Activated naive CD8-positive, alpha-beta T cell treated with anti-CD3 and anti-CD28 coated beads, Interleukin-2, amount 50 U/mL, for 24 hours (primary cell): Measurements from ENCODE around the gene CPNE5.
"Not testable (repeated sequence)": the region's sequence is repeated elsewhere in the genome, so short reads cannot be mapped to it uniquely, and the experiment has no call there.

ENCODE experiments used
- ATAC-seq: fragments of 150-1000 bp; cut with Tn5 transposase; one replicate; pipeline ENCODE4 v1.10.0; 2021
- DNase-seq: peaks from one replicate; pipeline ENCODE4 v3.0.0; 2021
- H3K27ac Mint-ChIP-seq: one replicate; pipeline ENCODE4 v1.8.0; 2021; ENCODE audit warnings: mild to moderate bottlenecking, mixed read lengths
- H3K27me3 Mint-ChIP-seq: one replicate; pipeline ENCODE4 v1.8.0; 2021; ENCODE audit warnings: mixed read lengths
- H3K36me3 Mint-ChIP-seq: one replicate; pipeline ENCODE4 v1.8.0; 2021; ENCODE audit warnings: low read depth, mixed read lengths
- H3K4me1 Mint-ChIP-seq: one replicate; pipeline ENCODE4 v1.8.0; 2021; ENCODE audit warnings: mixed read lengths
- H3K4me3 Mint-ChIP-seq: one replicate; pipeline ENCODE4 v1.8.0; 2021; ENCODE audit warnings: mild to moderate bottlenecking, moderate library complexity, mixed read lengths
- H3K9me3 Mint-ChIP-seq: one replicate; pipeline ENCODE4 v1.8.0; 2021; ENCODE audit warnings: mixed read lengths

The CPNE5 gene

DNA sequence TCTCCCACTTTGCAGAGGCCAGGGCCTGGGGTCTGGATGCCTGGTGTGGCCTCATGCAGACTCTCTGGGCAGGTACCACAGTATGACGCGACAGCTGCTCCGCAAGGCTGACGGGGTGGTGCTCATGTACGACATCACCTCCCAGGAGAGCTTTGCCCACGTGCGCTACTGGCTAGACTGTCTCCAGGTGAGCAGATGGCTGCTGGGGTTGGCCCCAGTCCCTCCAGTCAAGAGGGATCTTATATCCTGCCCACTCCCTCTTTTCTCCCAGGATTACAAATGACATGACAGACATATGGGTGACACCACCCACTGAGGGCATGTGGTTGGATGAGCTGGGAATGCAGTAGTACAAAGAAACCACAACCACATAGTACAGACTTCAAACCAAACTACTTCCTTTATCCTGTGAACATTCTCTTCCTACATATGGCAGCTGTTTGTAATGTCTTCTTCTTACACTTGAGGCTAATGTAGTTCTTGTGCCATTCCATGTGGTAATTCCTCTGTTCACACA, 111.7 kb downstream of the CPNE5 start:
- no peak overlapping the region for H3K4me3 Mint-ChIP-seq
- no peak overlapping the region for H3K27ac Mint-ChIP-seq
- H3K36me3 Mint-ChIP-seq: no peaks in the 10 kb centered on the region
- no peaks in the 10 kb centered on the region for H3K27me3 Mint-ChIP-seq
- ATAC-seq: peak; percentile 23
- peaks cover 31% of the 10 kb centered on the region for H3K4me1 Mint-ChIP-seq
- DNase-seq: no peak
- no peaks in the 10 kb centered on the region for H3K9me3 Mint-ChIP-seq

DNA sequence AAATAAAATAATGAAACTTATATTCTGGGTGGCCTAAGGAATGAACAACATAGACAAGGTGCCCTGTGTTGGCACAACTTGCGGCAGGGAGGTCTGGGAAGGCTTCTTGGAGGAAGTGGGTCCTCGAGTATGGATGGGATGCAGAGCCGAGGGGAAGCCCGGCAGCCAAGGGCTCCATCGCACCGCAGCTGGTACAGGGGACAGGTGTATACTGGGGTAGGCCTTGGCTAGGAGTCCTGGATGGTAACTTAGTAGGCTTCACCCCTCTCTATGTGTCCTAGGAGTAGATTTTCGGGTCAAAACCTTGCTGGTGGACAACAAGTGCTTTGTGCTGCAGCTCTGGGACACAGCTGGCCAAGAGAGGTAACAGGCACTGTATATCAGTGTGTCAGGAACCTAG, 113.7 kb downstream of the CPNE5 start:
- no peaks in the 10 kb centered on the region for H3K27me3 Mint-ChIP-seq
- H3K9me3 Mint-ChIP-seq: no peaks in the 10 kb centered on the region
- no peak overlapping the region for H3K4me3 Mint-ChIP-seq
- DNase-seq: no peak
- peak overlapping the region; percentile 40 for H3K27ac Mint-ChIP-seq
- no peaks in the 10 kb centered on the region for H3K36me3 Mint-ChIP-seq
- ATAC-seq: no peak
- peaks cover 31% of the 10 kb centered on the region for H3K4me1 Mint-ChIP-seq

DNA sequence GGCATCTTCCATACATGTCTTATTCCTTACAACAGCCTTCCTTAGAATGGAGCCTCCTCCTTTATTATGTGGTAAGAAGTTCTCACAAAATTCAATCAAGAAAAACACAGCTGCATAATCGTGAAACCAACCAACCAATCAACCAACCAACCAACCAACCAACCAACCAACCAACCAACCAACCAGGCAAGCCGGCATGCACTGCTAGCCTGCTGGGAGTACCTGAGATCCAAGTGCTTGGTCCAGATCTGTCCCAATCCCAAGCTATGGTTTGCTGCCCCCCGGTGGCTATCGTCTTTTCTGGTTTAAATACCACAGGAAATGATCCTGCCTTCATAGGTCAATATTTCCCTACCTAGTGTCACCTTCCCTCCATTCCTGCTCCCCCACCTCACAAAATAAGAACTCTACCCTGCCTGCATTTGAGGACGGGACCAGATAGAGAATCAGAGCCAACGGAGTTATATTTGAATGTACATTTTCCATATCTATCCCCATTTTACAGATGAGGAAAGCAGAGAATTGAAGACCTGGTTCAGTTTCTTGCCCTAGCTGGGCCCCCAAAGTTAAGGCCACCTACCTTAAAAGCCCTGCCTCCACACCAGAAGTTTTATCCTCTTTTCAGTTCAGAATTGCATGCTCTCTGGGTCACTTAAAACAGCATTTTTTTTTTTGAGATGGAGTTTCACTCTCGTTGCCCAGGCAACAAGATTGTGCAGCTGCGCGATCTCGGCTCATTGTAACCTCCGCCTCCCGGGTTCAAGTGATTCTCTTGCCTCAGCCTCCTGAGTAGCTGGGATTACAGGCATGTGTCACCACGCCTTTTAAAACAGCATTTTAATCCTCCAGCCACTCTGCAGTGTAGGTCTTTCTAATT, 114.5 kb downstream of the CPNE5 start:
- ATAC-seq (peak; percentile 37), DNase-seq (peak; percentile 73)
- Mint-ChIP-seq H3K9me3 (no peaks in the 10 kb centered on the region), H3K27ac (no peak overlapping the region), H3K36me3 (no peaks in the 10 kb centered on the region), H3K4me3 (no peak overlapping the region), H3K27me3 (no peaks in the 10 kb centered on the region), H3K4me1 (peaks cover 31% of the 10 kb centered on the region)

DNA sequence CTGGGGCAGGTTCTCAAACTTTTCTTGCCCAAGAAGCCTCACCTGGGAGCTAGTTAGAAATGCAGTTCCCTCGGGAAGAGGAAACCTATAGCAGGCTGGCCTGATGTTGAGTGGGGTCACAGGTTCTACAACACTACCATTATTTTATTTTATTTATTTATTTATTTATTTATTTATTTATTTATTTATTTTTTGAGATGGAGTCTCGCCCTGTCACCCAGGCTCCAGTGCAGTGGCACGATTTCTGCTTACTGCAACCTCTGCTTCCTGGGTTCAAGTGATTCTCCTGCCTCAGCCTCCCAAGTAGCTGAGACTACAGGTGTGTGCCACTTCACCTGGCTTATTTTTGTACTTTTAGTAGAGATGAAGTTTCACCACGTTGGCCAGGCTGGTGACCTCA, 115.3 kb downstream of the CPNE5 start:
- not testable (repeated sequence) for H3K9me3 Mint-ChIP-seq, ATAC-seq, H3K4me3 Mint-ChIP-seq, H3K27ac Mint-ChIP-seq, DNase-seq, H3K27me3 Mint-ChIP-seq, H3K36me3 Mint-ChIP-seq
- H3K4me1 Mint-ChIP-seq: peaks cover 31% of the 10 kb centered on the region

DNA sequence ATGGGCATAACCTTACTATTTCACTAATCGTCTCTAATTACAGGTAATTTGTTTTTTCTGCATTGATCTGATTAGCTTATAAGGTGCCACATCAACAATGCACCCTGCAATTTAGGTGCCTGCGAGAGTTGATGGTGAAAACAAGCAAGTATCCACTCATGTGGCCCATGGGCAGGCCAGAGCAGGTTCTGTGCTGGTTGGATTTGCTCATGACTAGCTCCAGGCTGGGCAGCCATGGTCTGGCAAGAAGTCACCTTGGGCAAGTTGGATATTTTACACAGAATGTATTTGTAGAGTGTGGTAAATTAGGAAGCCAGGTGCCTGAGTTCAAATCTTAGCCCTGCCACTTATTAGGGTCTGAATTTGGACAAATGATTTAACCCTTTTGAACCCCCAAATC, 116.4 kb downstream of the CPNE5 start:
- H3K27me3 Mint-ChIP-seq: no peaks in the 10 kb centered on the region
- H3K27ac Mint-ChIP-seq: no peak overlapping the region
- H3K4me1 Mint-ChIP-seq: peaks cover 25% of the 10 kb centered on the region
- no peak overlapping the region for H3K4me3 Mint-ChIP-seq
- ATAC-seq (no peak), DNase-seq (no peak)
- H3K36me3 Mint-ChIP-seq: no peaks in the 10 kb centered on the region
- H3K9me3 Mint-ChIP-seq: no peaks in the 10 kb centered on the region

DNA sequence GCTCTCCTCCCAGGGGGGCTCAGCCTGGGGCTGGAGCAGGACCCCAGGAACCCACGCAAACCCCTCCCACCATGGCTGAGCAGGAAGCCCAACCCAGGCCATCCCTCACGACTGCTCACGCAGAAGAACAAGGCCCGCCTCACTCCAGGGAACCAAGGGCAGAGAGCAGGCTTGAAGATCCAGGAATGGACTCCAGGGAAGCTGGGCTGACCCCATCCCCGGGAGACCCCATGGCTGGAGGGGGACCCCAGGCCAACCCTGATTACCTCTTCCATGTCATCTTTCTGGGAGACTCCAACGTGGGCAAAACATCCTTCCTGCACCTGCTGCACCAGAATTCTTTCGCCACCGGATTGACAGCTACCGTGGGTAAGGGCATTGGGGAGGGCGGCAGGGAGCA, 116.9 kb downstream of the CPNE5 start:
- Mint-ChIP-seq H3K9me3 (no peaks in the 10 kb centered on the region), H3K27me3 (no peaks in the 10 kb centered on the region), H3K36me3 (no peaks in the 10 kb centered on the region), H3K4me3 (no peak overlapping the region), H3K27ac (no peak overlapping the region), H3K4me1 (peaks cover 20% of the 10 kb centered on the region)
- DNase-seq (no peak), ATAC-seq (no peak)

DNA sequence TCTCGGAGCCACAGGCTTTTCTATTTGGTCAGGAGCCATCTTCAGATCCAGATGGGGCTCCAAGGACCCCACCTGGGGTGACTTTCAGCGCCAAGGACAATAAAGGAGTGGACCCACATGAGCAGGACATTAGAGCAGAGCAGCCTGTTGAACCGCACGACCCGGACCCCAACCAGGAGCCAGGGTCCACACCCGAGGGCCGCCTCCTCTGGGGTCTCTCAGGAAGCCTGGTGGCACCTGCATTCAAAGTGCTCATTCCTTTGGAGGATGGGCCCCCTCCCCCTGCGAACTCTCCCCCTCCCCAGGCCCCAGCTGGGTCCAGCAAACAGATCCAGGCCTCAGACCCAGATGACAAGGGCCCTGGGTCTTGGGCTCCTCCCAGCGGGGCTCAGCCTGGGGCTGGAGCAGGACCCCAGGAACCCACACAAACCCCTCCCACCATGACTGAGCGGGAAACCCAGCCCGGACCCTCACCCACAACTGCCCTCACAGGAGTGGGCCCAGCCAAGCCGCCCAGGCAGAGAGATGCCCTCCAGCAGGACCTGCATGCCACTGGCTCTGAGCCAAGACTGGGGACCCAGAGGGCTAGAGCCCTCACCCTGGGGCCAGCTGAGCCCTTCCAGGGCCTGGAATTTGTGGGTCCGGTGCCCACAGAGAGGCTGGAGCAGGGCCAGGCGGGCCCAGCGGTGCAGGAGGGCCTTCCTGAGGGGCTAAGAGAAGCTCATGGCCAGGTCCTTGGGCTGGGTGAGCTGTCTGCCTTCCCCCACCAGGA, 117.7 kb downstream of the CPNE5 start:
- ATAC-seq: no peak

DNA sequence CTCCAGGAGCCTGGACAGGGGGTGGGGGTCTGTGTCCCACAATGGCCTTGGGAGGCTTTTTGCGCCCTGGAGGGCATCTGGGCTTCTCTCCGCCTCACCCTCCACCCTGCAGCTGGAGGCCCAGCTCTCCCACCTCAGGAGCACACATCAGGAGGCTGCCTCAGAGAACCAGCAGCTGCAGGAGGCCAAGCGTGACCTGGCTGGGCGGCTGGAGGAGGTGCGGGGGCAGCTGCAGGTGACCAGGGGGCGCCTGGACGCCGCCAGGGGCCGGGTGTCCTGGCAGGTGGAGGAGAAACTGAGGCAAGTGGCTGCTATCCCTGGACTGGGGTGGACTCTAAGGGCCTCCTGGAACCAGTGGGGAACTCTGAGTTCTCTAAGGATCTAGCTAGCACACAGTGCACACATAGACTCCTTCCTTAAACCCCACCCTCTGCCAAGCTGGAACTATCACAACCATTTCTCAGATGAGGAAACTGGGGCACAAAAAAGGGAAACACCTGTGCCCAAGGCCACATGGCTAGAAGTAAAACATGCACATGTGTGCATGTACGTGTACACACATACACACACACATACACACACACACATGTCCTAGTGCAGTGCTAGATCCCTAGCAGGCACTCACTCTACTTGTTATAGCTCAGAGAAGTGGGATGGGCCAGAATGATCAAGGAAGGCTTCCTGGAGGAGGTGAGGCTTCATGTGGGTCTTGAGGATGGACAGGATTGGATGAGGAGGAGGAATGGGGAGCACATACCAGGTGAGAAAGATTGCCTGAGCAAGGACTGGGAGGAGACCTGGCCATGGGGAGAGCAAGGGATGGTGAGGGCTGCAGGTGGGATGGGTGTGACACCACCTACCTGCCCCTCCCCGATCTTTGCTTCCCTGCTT, 118.7 kb downstream of the CPNE5 start:
- peaks cover 10% of the 10 kb centered on the region for H3K4me1 Mint-ChIP-seq
- no peak overlapping the region for H3K4me3 Mint-ChIP-seq
- no peaks in the 10 kb centered on the region for H3K36me3 Mint-ChIP-seq
- ATAC-seq (no peak), DNase-seq (no peak)
- H3K9me3 Mint-ChIP-seq: no peaks in the 10 kb centered on the region
- no peak overlapping the region for H3K27ac Mint-ChIP-seq
- no peaks in the 10 kb centered on the region for H3K27me3 Mint-ChIP-seq

More for the DNA sequence above, 117.7 kb downstream of the CPNE5 start:
- Mint-ChIP-seq H3K36me3 (no peaks in the 10 kb centered on the region), H3K27me3 (no peaks in the 10 kb centered on the region), H3K4me1 (peaks cover 16% of the 10 kb centered on the region), H3K4me3 (no peak overlapping the region), H3K27ac (no peak overlapping the region), H3K9me3 (no peaks in the 10 kb centered on the region)
- no peak for DNase-seq

DNA sequence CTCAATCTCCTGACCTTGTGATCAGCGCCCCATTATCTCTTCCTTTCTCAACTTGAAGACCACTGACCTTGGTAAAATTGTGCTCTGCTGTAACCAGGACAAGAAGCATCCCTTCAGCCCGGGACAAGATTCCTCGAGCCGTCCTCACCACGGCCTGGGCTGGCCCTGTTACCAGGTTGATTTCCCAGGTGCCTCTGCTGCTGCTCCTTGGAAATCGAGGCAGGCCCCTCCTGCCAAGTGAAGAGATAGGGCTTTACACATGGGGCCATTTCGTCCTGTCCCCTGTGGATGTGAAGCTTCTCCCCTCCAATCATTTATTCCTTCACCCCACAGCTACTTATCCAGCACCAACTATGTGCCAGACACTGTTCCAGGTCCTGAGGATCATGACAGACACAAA, 120.1 kb downstream of the CPNE5 start:
- no peaks in the 10 kb centered on the region for H3K27me3 Mint-ChIP-seq
- no peak for ATAC-seq

DNA sequence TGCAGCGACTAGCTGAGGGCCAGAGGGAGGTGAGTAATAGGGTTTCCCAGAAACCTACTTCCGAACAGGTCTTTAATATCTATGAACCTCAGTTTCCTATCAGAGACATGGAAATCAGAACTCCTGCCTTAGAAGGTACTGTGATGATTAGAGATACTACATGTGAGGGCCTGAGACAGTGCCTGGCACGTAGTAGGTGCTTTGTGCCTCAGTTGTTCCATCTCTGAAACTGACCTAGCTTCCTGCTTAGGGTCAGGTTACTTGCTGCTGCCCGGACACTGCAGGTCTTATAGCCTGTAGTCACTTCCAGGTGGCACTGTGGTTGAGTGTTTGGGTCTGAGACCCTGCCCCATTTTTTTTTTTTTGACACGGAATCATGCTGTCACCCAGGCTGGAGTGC, 120.7 kb downstream of the CPNE5 start:
- DNase-seq (no peak), ATAC-seq (no peak)
- no peaks in the 10 kb centered on the region for H3K36me3 Mint-ChIP-seq
- no peak overlapping the region for H3K27ac Mint-ChIP-seq
- no peaks in the 10 kb centered on the region for H3K27me3 Mint-ChIP-seq
- no peak overlapping the region for H3K4me3 Mint-ChIP-seq
- no peaks in the 10 kb centered on the region for H3K4me1 Mint-ChIP-seq
- H3K9me3 Mint-ChIP-seq: no peaks in the 10 kb centered on the region

More for the DNA sequence above, 120.1 kb downstream of the CPNE5 start:
- H3K4me1 Mint-ChIP-seq: no peaks in the 10 kb centered on the region
- DNase-seq: no peak
- H3K9me3 Mint-ChIP-seq: no peaks in the 10 kb centered on the region
- no peak overlapping the region for H3K4me3 Mint-ChIP-seq
- no peaks in the 10 kb centered on the region for H3K36me3 Mint-ChIP-seq
- no peak overlapping the region for H3K27ac Mint-ChIP-seq

DNA sequence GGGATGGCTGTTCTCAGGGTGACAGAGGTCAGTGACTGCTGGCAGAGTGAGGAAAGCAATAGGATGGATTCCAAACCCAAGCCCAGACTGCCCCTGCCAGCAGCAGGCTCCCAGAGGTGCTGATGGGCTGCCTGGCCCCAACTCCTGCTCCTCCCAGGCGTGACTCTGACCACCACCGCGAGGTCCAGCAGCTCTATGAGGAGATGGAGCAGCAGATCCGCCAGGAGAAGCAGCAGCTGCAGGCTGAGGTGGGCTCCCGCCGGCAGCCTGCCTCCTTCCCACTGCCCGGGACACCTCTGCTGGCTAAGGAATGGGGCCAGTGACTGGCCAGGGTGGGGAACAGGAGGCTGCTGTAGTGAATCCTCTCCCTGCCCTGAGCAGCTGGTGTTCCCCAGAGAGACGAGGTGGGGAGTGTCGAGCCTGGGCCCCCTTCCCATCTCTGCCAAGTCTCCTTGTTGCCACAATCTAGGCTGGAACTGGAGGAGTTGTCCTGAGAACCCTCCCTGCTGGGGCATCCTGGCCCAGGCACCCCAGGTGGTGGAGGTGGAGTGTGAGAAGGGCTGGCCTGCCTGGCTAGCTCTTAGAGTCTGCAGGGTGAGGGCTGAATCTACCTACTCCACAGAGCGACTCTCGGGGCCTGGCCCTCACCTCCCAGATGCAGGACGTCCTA, 121.2 kb downstream of the CPNE5 start:
- no peaks in the 10 kb centered on the region for H3K27me3 Mint-ChIP-seq
- H3K9me3 Mint-ChIP-seq: no peaks in the 10 kb centered on the region
- H3K36me3 Mint-ChIP-seq: no peaks in the 10 kb centered on the region
- no peak overlapping the region for H3K4me3 Mint-ChIP-seq
- no peak for ATAC-seq
- H3K4me1 Mint-ChIP-seq: no peaks in the 10 kb centered on the region
- no peak for DNase-seq
- H3K27ac Mint-ChIP-seq: no peak overlapping the region

DNA sequence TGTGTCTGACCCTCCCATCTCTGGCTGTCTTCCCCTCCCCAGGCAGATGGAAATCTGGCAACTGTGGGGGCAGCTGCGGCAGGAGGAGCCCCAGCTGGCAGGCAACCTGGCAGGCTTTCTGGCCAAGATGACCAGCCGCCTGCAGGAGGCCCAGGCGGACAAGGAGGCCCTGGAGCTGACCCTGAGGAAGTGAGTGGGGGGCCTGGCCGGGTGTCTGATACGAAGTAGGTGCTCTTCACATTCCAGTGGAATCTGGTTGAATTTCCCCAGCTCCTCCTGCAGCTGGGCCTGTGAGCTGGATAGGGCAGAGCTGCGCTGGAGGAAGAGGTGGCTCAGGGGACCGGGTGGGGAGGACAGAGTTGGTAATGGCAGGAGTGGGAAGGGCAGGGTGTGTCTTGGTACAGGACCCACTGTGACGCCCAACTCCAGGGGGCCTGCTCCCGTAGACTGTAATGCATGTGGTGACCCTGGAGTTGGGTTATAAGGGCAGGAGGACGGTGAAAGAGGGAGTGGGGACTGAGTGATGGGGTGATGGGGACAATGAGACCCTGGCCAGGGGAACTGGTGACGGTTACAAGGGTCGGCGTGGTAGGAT, 121.9 kb downstream of the CPNE5 start:
- DNase-seq (no peak), ATAC-seq (no peak)
- H3K36me3 Mint-ChIP-seq: no peaks in the 10 kb centered on the region
- no peaks in the 10 kb centered on the region for H3K27me3 Mint-ChIP-seq
- no peaks in the 10 kb centered on the region for H3K9me3 Mint-ChIP-seq
- no peak overlapping the region for H3K27ac Mint-ChIP-seq
- H3K4me1 Mint-ChIP-seq: no peaks in the 10 kb centered on the region
- no peak overlapping the region for H3K4me3 Mint-ChIP-seq

DNA sequence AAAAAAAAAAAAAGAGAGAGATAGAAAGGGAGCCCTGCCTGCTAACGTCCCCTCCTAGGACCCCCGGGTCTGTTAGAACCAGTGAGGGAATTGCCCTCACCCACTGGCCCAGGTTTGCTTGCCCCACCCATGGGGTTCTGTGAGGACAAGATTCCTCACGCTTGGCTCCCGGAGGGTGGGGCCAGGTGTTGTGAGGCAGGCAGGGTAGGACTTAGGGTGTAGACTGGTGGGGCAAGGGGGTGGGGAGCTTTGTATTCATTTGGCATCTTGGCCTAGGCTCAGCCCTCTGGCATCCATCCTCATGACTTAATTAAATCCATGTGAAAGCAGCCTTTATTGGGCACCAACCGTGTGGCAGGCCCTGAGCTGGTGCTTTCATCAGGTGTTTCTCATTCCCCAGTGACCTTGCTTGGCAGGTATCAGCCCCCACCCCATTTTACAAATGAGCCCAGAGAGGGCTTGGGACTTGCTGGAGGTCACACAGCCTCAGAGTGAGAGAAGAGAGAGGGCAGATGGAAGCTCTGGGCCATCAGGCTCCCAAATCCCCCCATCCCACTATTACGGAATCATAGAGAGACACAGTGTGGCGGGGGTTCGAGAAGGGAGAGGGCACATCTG, 122.7 kb downstream of the CPNE5 start:
- no peaks in the 10 kb centered on the region for H3K4me1 Mint-ChIP-seq
- H3K27me3 Mint-ChIP-seq: peaks cover 2% of the 10 kb centered on the region
- no peaks in the 10 kb centered on the region for H3K36me3 Mint-ChIP-seq
- no peak overlapping the region for H3K27ac Mint-ChIP-seq
- H3K4me3 Mint-ChIP-seq: no peak overlapping the region
- DNase-seq (no peak), ATAC-seq (no peak)
- no peaks in the 10 kb centered on the region for H3K9me3 Mint-ChIP-seq
